Neural cell (in vitro differentiated cells): ENCODE results near the gene FADD.

Experiments
- SMC3 ChIP-seq: fragments of 450-650 bp; conservative IDR thresholded peaks from 2 replicates; pipeline ENCODE4 v1.6.1; 2014; ENCODE audit warnings: antibody characterized with exemption, mild to moderate bottlenecking, moderate library complexity; ENCODE audit not compliant: poor library complexity
- TF ChIP-seq, protein P1 (sequence below): fragments of 450-650 bp; IDR thresholded peaks from 2 replicates; pipeline ENCODE4 v1.5.1; 2014; ENCODE audit warnings: antibody characterized with exemption, mild to moderate bottlenecking, moderate library complexity; ENCODE audit not compliant: poor library complexity, severe bottlenecking

DNA sequence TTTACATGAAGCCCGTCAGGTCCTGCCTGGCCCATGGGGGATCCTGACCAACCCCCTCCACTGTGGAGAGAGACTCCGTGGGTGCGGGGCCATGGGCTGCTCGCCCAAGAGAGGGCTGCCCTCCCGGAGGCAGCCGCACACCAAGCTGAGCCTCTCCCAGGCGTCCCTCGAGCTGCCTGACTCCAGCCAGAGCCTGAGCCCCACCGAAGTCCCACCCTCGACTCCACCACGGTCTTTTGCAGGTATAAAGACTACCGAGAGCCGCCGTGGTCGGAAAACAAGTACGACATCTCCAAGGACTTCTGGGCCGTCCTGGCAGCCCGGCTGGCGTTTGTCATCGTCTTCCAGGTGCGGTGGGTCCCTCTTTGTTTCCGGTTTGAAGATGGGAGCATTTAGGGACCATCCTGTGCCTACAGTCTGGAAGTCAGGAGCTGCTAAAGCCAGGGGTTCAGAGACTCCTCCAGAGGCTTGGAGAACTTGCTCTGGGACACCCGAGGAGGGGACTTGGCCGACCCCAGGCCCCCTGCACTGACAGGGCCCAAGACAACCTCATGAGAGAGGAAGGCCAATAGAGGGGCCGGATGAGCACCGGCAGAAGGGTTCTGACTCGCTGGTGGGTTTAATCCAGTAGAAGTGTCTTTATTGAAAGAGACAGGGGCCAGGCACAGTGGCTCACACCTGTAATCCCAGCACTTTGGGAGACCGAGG, 17.6 kb upstream of the FADD start:
- TF ChIP-seq, protein P1, sequence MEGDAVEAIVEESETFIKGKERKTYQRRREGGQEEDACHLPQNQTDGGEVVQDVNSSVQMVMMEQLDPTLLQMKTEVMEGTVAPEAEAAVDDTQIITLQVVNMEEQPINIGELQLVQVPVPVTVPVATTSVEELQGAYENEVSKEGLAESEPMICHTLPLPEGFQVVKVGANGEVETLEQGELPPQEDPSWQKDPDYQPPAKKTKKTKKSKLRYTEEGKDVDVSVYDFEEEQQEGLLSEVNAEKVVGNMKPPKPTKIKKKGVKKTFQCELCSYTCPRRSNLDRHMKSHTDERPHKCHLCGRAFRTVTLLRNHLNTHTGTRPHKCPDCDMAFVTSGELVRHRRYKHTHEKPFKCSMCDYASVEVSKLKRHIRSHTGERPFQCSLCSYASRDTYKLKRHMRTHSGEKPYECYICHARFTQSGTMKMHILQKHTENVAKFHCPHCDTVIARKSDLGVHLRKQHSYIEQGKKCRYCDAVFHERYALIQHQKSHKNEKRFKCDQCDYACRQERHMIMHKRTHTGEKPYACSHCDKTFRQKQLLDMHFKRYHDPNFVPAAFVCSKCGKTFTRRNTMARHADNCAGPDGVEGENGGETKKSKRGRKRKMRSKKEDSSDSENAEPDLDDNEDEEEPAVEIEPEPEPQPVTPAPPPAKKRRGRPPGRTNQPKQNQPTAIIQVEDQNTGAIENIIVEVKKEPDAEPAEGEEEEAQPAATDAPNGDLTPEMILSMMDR = no peak
- no peak for TF ChIP-seq SMC3
